PFSK-1 (cell line): ENCODE results near the gene CHAF1B.

Experiments used
- FOXP2 ChIP-seq: optimal IDR thresholded peaks from 2 replicates; pipeline ENCODE3; 2011; ENCODE audit warnings: borderline replicate concordance, control low read depth, inconsistent platforms; ENCODE audit not compliant: insufficient read depth; ENCODE audit errors: extremely low read length, extremely low read depth
- TAF1 ChIP-seq: IDR thresholded peaks from 2 replicates; pipeline ENCODE4 v1.6.1; 2012; ENCODE audit warnings: low read length, control low read depth, borderline replicate concordance; ENCODE audit not compliant: insufficient read depth

DNA sequence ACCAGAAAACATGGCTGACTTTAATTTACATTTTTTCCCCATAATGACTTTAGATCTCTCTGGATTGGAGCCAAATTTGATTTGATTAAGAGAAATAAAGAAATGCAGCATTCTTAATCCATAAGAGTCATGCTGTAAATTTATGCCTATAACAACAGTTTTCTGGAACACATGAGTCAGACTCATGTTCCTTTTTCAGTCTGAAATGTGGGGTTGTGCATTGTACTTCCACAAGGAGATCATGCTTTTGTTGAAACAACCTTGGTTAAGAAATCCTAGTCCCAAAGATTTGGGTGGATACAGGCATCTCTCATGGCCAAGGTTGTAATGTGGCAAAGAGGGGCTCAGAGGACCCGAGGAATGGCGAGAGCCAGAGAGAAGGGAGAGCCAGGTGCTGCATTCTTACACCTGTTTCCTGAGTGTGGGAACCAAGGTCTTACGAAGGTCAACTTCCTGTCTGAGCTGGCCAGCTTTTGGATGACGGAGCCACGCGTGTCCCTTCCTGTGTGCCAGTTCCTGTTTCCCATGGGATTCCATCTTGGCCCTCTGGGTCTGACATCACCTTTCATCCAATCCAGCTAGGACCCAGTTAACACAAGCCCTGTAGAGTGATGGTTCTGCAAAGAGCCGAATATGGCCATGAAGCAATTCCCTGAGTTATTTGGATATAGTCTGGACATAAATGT, 71.7 kb downstream of the CHAF1B start:
- TF ChIP-seq TAF1 (no peak), FOXP2 (no peak)
